ENCODE measurements around the gene KIAA1755. TPM values are rescaled to one million over a fixed set of nuclear protein-coding genes. Genes with fewer than 3 reads are reported as not detected.

Gene KIAA1755
- total RNA-seq, 1 experiment from 2014 or later: 0.22 TPM

DNA sequence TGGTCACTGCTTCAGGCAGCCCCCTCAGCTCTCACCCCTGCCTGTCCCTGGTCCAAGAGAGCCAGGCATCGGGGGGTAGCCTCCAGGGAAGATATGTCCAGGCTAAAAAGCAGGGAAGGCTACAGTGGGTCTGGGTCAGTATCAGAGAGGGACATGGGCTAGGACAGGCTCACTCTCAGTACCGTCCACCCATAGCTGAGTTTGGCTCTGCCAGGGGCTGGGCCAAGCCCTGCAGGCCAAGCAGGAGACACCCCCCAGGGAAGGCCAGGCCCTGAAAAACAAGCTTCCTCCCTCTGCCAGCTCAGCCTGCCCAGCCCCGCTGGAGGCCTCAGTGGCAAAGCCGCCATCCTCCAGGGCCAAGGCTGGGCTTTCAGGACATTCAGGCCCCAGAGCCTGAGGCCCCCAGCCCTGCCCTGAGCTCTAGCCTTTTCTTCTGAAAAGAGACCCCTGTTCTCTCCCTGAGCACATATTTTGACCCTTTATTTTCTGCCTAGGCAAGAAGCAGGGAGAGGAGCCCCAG, 66.9 kb downstream of the KIAA1755 start:
- Histone ChIP-seq H3K4me1 (replicated peaks; ENCODE audit: insufficient read depth) (peaks cover 55% of the 10 kb centered on the region), H3K27ac (no peak overlapping the region), H2AFZ (no peak overlapping the region), H4K20me1 (ENCODE audit: insufficient read depth) (no peaks in the 10 kb centered on the region), H3K4me3 (no peak overlapping the region), H3F3A (ENCODE audit: insufficient read depth, low read depth) (peaks cover 42% of the 10 kb centered on the region), H3K4me2 (no peak overlapping the region), H3K36me3 (ENCODE audit: low read depth) (no peaks in the 10 kb centered on the region), H3K27me3 (ENCODE audit: insufficient read depth, low read depth) (no peaks in the 10 kb centered on the region), H3K79me2 (ENCODE audit: low read depth) (no peaks in the 10 kb centered on the region), H3K9me3 (ENCODE audit: insufficient read depth, low read depth) (no peaks in the 10 kb centered on the region), H3K9me2 (ENCODE audit: insufficient read depth) (no peaks in the 10 kb centered on the region)
- BruUV-seq (replicated peaks): no TSS peak
- no peak for TF ChIP-seq EZH2 (IDR thresholded peaks at IDR 0.05; ENCODE audit: low read depth)
- TF ChIP-seq, protein P1, sequence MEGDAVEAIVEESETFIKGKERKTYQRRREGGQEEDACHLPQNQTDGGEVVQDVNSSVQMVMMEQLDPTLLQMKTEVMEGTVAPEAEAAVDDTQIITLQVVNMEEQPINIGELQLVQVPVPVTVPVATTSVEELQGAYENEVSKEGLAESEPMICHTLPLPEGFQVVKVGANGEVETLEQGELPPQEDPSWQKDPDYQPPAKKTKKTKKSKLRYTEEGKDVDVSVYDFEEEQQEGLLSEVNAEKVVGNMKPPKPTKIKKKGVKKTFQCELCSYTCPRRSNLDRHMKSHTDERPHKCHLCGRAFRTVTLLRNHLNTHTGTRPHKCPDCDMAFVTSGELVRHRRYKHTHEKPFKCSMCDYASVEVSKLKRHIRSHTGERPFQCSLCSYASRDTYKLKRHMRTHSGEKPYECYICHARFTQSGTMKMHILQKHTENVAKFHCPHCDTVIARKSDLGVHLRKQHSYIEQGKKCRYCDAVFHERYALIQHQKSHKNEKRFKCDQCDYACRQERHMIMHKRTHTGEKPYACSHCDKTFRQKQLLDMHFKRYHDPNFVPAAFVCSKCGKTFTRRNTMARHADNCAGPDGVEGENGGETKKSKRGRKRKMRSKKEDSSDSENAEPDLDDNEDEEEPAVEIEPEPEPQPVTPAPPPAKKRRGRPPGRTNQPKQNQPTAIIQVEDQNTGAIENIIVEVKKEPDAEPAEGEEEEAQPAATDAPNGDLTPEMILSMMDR (conservative IDR thresholded peaks at IDR 0.05): no peak
- intact Hi-C loops (cut with micrococcal nuclease; ENCODE audit: unreplicated experiment): no loop called here
- ChIA-PET POLR2A (ENCODE audit: unreplicated experiment) (interaction anchor here (0.6 to 0.7 kb wide), 2 partner anchors 26 to 270 kb away, joined by 3 to 16 read pairs; no protein-coding TSS in a partner anchor), CTCF (no interaction called here)
- DNase-seq: no peak

DNA sequence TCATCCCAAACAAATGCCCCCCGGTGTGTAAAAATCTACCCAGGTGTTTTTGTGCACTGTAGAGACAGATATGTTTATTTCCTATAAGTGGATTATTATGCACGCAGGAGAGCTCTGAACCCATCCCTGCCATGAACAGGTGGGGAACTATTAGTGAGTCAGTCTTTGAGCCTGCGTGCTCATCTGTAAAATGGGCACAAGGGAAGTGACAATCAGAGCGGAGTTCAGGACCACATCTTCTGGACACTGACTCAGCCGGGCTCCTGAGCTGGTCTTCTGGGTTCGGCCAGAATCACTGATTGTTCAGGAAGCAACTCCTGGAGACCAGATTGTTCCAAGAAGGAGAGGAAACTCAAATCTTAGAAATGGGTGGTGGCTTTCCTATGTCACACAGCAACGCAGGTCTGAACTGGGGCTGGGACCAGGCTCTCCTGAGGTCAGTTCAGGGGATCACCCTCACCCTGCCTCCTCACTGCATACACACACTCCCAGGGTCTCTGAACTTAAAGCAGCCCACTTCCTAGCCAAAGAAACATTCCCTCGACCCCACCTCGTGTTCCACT, 68.1 kb downstream of the KIAA1755 start:
- Histone ChIP-seq H3K4me3 (no peak overlapping the region), H4K20me1 (ENCODE audit: insufficient read depth) (no peaks in the 10 kb centered on the region), H3K4me1 (replicated peaks; ENCODE audit: insufficient read depth) (peaks cover 50% of the 10 kb centered on the region), H3K27ac (no peak overlapping the region), H3K4me2 (0 out of 2 replicates have a peak overlapping the region, but pooled peaks have one; percentile 9), H3K36me3 (ENCODE audit: low read depth) (no peaks in the 10 kb centered on the region), H3K9me3 (ENCODE audit: insufficient read depth, low read depth) (no peaks in the 10 kb centered on the region), H3K9me2 (ENCODE audit: insufficient read depth) (no peaks in the 10 kb centered on the region), H3F3A (ENCODE audit: insufficient read depth, low read depth) (peaks cover 31% of the 10 kb centered on the region), H3K27me3 (ENCODE audit: insufficient read depth, low read depth) (no peaks in the 10 kb centered on the region), H2AFZ (no peak overlapping the region), H3K79me2 (ENCODE audit: low read depth) (no peaks in the 10 kb centered on the region)
- intact Hi-C loops (cut with micrococcal nuclease; ENCODE audit: unreplicated experiment): no loop called here
- DNase-seq: no peak
- CTCF ChIA-PET: no interaction called here
- no TSS peak for BruUV-seq (replicated peaks)
- POLR2A ChIA-PET (ENCODE audit: unreplicated experiment): no interaction called here
- TF ChIP-seq, protein P1 (conservative IDR thresholded peaks at IDR 0.05): no peak
- TF ChIP-seq EZH2 (IDR thresholded peaks at IDR 0.05; ENCODE audit: low read depth): no peak

DNA sequence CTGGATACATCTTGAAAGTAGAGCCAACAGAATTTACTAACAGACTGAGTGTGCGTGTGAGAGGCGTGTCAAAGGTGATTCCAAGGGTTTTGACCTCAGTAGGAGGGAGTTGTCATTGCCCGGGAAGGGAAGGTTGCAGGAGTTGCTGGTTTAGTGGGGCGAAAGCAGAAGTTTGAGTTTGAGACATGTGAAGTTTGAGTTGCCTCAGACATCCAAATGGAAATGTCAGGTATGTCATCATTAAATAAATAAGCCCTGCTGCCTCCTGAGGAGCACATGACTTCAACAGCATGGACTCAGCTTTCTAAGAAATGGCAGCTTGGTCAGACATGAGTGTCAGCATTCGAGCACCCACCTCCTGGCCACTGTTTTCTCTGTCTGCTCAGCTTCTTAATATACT, 68.9 kb downstream of the KIAA1755 start:
- no peaks in the 10 kb centered on the region for H3K9me2 ChIP-seq (ENCODE audit: insufficient read depth)
- POLR2A ChIA-PET (ENCODE audit: unreplicated experiment): no interaction called here
- peaks cover 28% of the 10 kb centered on the region for H3F3A ChIP-seq (ENCODE audit: insufficient read depth, low read depth)
- CTCF ChIA-PET: no interaction called here
- H3K4me3 ChIP-seq: no peak overlapping the region
- H3K79me2 ChIP-seq (ENCODE audit: low read depth): no peaks in the 10 kb centered on the region
- H3K27me3 ChIP-seq (ENCODE audit: insufficient read depth, low read depth): no peaks in the 10 kb centered on the region
- peaks cover 48% of the 10 kb centered on the region for H3K4me1 ChIP-seq (replicated peaks; ENCODE audit: insufficient read depth)
- no peaks in the 10 kb centered on the region for H3K9me3 ChIP-seq (ENCODE audit: insufficient read depth, low read depth)
- DNase-seq: peak in 1 of 2 experiments; percentile 38
- H2AFZ ChIP-seq: no peak overlapping the region
- no peak overlapping the region for H3K27ac ChIP-seq
- intact Hi-C loops (cut with micrococcal nuclease; ENCODE audit: unreplicated experiment): no loop called here
- no peaks in the 10 kb centered on the region for H3K36me3 ChIP-seq (ENCODE audit: low read depth)
- H3K4me2 ChIP-seq: 0 out of 2 replicates have a peak overlapping the region, but pooled peaks have one; percentile 9
- BruUV-seq (replicated peaks): no TSS peak
- TF ChIP-seq EZH2 (IDR thresholded peaks at IDR 0.05; ENCODE audit: low read depth): no peak
- TF ChIP-seq, protein P1 (conservative IDR thresholded peaks at IDR 0.05): no peak
- no peaks in the 10 kb centered on the region for H4K20me1 ChIP-seq (ENCODE audit: insufficient read depth)

All from PC-9 (cell line).